GM19023 (cell line): ENCODE data around the gene SLC25A10.

ENCODE experiments used
- ATAC-seq: cut with Tn5 transposase; IDR thresholded peaks from one replicate; pipeline ENCODE4 v1.9.1; 2021; ENCODE audit warnings: mild to moderate bottlenecking, moderate library complexity; ENCODE audit not compliant: unreplicated experiment

Gene SLC25A10

DNA sequence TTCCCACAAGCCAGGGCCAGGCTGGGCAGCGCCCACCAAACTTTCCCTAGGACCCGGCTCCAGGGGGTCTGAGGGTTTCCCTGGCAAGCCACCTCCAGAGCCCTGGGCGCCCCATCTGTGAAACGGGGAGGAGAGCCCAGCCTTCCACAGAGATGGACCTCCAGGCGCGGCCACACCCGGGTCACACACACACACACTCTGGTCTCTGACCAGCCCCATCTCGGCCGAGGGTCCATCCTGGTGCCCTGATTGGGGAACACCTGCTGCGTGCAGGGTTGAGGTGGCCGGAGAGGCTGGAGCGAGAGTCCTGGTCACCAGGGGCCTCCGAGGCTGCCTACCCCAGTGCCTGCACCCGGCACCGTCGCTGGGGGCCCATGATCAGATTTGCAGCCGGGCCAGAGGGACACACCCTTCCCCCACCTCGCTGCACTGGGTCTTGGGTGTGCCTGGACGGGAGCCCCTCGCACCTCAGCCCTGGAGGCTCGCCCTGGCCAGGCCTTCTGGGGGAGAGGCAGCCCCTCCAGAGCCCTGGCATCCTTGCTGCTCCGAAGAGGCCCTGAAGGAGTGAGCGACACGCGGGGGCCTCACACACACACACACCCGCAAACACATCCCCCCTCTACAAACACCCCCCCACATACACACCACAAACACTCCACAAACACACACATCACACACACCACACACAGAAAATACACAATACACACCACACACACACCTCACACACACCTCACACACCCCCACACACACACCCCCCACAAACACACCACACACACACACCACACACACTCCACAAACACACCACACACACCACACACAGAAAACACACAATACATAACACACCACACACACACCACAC is 29.7 kb downstream of the SLC25A10 start:
- ATAC-seq: no peak
